Putamen (tissue), 1 donor: ENCODE results near the gene RETN.

Source experiments
- DNase-seq: peaks from one replicate; pipeline ENCODE4 v3.0.0-alpha.2; 2016; ENCODE audit warnings: low spot score

Gene RETN

DNA sequence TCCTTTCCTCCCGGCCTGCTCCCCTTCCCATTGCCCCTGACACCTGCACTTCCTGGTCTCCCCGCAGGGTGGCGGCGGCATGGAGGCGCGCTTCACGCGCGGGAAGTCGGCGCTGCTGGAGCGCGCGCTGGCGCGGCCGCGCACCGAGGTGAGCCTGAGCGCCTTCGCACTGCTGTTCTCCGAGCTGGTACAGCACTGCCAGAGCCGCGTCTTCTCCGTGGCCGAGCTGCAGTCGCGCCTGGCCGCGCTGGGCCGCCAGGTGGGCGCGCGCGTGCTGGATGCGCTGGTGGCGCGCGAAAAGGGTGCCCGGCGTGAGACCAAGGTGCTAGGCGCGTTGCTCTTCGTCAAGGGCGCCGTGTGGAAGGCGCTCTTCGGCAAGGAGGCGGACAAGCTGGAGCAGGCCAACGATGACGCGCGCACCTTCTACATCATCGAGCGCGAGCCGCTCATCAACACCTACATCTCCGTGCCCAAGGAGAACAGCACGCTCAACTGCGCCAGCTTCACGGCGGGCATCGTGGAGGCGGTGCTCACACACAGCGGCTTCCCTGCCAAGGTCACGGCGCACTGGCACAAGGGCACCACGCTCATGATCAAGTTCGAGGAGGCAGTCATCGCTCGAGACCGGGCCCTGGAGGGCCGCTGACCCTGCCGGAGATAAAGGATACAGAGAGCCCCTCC lies 13.5 kb downstream of the RETN start:
- peak; percentile 22 for DNase-seq

DNA sequence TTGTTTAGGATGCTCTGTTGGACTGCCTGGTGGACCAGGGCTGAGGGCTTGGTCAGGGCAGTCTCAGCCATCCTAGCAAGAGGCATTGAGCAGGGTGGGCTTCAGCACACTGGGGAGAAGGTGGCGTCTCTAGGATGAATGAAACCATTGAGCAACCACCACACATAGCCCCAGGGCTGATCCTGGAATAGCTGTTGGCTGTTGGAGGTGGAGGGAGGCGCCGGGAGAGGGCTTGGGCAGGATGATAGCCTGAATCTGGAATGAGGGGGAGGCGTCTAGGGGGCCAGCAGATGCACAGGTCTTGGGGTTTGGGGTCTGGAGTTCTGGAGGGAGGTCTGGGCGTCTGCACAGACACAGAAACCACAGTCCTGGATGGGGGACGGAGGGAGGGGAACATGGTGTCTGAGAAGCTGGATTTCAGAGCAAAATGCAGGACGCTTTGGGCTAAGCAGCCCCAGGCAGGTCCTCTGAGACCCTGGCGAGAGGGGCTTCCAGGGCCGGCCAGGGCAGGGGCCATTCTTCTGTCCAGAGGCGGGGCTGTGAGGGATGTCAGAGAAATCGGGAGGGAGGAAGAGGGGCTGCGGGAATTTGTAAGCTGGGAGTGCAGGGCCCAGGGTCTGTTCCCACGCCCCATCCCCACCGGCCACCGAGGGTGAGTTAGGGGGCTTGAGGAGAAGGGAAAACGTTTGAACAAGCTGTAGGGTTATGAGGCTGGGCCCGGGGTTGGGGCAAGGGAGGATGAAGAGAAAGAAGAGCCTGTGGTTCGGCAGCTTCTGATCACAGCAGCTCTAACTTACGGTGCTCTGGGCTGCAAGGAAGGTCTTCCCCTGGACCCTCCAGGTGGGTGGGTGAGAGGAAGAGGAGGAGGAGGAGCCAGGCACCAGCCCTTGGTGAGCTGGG lies 16.9 kb downstream of the RETN start:
- DNase-seq = no peak

DNA sequence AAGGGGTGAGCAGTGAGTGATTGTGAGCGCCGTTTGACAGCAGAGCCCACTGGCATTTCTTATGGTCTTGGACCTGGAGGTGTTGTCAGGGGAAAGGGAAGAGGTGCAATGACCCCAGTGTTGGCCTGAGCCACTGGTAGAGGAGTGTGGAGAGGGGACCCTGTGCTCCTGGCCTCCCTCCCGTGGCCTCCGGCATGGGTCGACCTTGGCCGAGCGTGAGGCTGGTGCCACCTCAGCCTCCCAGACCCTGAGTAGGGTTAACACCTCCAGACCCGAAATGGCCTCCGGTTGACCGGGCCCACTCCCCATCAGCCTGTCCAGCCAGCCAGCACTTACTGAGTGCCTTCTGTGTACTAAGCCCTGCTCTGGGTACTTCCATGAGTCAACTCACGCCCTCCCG lies 18.3 kb downstream of the RETN start:
- no peak for DNase-seq

DNA sequence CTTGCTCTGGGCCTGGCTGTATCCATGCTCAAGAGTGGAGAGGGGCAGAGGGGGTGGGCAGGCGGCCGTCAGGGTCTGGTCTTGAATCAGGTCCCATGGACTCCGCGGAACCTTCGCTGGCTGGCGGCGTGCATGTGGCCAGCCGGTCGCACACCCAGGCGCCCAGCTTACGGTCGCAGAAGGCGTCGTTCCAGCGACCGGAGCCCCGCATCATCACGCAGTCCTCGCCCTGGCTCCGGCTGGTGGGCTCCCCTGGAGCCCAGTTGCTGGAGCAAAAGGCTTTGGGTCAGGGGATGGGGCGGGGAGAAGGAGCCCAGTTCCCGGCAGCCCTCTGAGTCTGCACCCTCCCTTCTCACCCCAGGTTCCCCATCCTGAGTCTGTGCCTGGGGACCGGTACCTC lies 20.3 kb downstream of the RETN start:
- no peak for DNase-seq

DNA sequence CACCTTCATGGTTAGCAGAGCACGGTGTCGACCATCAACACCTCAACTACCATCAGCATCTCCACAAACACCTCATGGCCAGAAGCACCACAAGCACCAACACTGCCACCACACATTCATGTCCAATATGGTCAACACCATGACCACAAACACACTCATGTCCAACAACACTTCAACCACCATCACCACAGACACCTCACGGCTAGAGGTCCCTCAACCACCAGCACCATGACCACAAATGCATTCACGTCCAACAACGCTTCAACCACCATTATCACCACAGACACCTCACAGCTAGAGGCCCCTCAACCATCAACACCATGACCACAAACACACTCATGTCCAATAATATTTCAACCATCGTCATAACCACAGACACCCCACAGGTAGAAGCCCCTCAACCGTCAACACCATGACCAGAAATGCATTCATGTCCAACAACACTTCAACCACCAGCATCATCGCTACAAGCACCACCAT lies 22.0 kb downstream of the RETN start:
- DNase-seq = no peak

DNA sequence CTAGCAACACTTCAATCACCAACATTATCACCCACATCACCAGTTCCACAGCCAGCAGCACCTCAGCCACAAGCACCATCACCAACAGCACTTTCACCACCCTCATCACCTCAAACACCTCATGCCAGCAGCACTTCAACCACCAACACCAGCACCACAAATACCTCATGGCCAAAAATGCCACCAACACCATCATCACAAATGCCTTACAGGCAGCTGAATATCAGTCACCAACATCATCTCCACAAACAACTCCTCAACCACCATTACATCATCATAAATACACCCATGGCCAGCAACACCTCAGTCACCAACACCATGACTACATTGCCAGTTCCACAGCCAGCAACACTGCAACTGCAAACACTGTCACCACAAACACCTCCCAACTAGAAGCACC lies 22.6 kb downstream of the RETN start:
- no peak for DNase-seq

DNA sequence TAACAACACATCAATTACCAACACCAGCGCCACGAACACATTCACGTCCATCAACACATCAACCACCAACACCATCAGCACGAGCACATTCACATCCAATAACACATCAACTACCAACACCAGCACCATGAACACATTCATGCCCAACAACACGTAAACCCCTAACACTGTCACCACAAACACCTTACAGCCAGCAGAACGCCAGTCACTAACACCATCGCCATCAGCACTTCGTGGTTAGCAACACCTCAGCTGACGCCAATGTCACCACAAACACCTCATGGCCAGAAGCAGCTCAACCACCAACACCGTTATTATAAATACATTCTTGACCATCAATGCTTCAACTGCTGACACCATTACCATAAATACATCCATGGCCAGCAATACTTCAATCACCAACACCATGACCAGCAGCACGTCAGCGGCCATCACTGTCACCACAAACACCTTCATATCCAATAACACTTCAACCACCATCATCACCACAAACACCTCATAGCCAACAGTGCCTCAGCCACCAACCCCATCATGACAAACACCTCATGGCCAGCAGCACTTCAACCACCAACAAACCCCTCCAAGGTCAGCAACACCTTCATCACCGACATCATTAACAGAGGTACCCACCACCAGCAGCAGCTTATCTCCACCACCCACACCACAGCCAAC lies 23.7 kb downstream of the RETN start:
- no peak for DNase-seq

DNA sequence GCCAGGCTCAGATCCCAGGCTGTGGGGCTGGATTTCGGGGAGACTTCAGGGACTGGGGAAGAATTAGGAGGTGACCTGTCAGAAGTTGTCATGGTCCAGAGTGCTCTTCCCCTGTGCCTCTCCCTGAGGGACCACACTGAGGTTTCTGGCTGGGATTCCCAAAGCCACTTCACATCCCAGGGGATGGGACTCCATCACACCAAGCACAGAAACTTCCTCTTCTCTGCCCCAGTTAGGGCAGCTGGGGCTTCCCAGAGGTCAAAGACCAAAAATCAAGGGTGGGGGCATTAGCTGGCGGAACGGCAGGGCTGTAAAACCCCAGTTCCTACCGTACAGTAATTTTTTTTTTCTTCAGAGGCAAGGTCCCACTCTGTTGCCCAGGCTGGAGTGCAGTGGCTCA lies 25.6 kb downstream of the RETN start:
- no peak for DNase-seq

DNA sequence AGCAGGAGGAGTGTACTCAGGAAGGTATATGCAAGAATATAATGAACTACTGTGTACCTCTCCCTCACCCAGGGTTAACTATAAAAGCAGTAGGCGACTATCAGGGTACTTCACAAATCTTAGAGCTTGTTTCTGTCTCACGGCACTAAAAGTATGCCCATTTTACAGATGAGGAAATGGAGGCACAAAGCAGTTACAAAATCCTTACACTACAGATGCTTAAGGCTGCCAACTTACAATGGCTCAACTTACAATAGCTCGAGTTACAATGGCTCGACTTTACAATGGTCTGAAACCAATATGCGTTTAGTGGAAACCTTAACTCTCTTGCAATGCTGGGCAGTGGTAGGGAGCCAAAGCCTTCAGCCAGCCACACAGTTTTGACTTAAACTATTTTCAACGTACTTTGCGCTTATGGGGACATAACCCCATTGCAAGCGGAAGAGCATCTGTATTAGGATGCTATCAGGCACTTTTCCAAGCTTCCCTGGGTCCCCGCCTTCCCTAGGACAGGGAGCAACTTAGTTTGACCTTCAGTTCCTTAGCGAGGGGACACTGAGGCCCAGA lies 29.0 kb downstream of the RETN start:
- DNase-seq = no peak

DNA sequence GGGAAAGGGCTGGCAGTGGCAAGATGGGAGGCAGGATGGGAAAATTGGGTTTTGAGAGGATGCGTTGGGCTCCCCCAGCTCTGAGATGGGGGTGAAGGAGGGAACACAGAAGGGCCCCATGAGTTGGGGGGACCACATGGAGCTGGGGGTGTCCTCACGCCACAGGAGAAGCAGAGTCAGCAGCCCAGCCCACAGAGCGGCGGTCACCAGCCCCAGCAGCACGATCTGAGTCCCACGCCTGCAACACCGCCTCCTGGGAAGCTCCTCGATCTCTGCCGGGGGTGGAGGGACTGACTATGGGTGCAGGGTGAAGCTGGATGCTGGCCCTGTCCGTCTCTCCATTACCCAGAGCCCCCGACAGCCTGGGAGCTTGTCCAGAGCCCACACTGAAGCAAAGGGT lies 29.7 kb downstream of the RETN start:
- no peak for DNase-seq

DNA sequence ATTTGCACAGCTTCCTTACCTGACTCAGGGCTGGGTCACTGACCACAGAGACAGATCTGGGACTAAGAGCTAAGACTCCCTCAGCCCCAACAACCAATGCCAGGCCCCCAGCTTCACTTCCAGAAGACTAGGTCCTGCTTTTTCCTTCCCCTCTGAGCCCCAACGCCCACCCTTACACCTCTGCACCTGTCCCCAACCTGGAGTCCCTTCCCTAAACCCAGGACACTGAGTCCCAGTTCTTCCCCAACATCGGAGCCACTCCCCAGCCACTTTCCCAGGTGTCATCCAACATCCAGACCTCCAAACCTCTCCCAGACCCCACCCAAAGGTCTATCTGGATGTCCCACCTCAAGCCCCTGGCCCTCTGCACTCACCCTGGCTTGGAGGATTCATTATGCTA lies 30.2 kb downstream of the RETN start:
- no peak for DNase-seq

DNA sequence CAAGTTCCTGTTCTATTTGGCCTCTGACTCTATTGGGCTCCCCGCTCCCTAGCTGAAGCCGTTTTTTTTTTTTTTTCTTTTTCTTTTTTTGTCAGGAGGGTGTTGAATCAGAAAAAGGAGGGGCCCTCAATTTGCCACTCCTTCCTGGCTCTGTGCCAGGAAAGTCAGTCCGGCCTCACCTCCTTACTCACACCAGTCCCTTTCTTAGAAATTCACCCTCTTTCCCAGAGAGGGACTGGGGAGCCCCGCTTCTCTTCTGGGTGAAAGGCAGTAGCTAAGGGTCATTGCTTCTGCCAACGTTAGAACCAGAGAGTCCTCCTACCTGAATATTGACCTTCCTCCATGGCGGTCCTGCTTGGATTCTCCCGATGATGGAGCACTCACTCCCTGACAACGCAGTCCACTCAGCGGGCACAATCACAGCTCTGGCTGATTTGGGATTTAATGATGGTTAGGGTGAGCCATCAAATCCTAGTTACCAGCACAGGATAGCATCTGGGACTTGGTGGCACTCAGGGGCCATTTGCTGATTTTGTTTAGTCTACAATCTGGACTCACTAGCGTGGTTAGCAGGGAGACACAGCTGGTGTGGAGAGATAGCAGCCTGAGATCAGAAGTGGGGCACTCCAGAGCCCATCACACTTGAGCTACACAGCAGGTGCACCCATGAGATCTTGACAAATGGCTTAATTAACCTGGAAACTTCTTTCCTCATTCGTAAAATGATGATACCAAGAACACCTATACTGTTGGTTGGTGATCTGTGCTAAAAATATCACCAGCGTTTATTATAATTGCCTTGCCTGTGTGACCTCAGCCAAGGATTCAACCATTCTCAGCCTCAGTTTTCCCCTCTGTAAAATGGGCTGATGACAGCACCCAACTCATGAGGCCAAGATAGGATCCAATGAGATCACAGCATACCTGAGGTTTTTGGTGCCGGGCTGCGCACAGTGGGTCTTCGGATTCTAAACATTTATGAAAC lies 30.9 kb downstream of the RETN start:
- no peak for DNase-seq

DNA sequence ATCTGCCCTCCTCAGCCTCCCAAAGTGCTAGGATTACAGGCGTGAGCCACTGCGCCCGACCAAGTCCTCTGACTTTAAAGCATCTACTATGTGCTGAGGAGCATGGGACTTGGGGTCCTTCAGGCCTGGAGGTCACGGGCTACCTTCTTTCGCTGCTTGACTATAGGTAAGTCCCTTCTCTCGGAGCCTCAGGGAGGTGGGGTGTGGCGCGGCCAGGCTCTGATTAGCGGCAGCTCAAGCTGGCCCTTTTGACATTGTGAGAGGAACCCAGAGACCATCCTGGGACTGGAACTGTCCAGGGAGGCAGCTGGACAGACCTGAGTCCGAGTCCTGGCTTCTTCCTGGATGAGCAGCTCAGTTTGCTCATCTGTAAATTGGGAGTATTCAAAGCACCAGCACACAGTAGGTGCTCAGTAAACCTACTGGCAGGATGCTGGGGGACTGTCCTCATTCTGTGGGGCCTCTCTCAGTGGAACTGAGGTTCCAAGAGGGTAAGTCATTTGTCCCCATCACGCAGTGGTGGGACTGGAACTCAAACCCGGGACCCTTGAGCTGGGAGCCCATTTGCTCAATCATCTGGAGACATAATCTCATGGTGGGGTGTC lies 32.3 kb downstream of the RETN start:
- no peak for DNase-seq

DNA sequence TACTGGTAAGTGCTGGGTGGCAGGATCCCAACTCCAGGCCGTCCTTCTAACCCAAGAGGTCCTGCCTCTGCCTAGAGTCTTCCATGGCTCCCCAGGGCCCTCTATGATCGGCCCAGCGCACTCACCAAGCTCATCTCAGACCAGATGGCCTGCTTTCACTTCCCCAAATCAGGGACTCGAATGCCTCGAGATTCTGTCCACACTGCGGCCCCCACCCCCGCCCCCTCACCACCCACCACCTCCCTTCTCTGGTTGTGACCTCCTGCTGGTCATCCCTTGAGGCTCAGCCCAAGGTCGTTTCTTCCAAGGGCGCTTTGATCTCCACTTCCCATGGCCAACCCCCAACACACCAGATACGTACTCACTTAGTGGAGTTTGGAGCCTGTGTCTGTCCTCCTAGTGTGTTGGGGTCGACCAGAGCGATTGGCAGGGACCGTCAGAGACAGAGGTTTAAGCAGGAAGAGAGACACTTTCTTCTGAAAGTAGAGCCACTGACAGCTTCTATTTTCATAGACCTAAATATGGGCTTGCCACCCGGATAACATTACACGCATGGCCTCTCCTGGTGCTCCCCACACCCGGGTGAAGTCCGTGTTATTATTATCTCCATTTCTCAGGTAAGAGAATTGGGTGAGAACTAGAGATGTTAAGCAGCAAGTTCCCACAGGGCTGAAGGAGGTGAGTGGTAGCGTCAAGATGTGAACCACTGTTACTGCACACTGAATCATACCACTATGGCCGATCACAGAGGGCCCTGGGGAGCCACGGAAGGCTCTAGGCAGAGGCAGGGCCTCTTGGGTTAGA lies 33.0 kb downstream of the RETN start, which contains the start of gene FCER2:
Gene FCER2 (minus strand): TSS at position 478 of the 804 bp plus-strand sequence. CDS start 2,371 bp downstream, outside the sequence.
- DNase-seq = no peak

DNA sequence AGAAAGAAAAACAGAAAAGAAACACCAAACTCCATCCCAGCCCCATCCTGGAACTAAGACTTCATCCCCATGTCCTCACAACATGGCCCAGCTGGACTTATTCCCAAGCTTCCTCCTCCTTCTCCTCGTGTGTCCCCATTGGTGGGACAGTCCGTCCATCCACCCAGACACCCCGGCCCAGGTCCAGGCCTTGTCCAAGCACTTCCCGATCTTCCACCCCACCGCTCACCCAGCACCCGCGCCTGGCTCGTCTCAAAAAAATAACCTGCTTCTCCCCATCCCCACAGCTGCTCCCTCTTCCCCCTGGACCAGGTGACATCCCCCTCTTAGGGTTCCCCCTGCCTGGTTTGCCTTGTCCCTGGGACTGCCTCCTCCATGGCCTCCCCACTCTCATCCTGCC lies 34.5 kb downstream of the RETN start:
- no peak for DNase-seq

DNA sequence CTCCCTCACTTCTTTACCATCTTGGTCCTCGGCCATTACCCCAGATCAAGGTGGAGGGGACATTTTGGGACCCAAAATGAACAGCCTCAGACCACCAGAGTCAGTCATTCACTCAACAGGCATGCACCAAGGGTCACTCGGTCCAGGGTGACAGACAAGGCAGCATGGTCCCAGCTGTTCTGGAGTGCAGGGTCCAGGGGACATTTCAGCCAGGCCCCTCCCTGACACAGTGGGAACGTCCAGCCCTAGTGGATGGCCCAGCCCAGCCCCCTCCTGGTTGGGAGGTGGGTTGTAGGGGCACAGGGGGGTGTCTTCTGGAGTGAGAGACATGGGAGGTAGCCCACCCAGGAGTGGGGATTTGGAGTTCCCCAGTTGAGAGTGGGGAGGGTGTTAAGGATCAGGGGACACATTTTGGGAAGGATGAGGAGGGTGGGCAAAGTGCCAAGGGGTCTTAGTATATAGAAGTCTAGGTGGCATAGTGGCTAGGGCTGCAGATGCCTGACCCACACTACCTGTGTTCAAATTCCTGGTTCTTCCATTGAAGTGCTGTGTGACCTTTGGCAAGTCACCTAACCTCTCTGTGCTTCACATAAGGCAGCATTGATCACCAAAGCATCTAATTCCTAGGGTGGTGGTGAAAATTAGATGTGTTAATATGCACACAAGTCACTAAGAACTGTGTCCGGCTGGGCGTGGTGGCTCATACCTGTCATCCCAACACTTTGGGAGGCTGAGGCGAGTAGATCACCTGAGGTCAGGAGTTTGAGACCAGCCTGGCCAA lies 35.6 kb downstream of the RETN start:
- no peak for DNase-seq

DNA sequence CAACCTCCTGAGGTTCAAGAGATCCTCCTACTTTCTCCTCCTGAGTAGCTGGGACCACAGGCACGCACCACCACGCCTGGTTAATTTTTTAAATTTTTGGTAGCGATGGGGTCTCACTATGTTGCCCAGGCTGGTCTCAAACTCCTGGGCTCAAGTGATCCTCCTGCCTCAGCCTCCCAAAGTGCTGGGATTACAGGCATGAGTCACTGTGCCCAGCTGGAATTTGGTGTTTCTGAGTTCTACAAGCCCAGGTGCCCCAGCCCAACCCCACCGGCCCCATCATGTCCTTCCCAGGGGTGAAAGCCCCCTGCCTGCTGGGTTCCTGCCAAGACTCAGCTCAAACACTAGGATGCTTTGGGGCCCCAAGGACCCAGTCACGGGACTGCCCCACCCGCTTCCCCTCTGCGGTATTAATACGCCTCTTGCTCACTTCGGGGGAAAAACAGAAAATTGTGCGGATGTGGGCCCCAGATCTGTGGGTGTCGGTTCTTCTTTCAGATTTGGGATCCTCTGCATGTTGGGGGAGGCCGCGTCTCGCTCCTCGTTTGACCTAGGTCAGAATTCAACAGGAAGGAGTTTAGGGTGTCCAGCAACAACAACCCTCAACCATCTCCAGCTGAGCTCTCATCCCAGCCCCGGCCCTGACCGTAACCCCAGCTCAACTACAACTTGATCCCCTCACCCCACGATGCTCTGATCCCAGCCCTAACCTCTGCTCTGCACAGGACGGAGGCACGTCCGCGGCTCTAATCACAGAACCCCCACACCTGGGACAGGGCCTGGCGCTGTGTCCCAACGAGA lies 36.7 kb downstream of the RETN start:
- no peak for DNase-seq
